HG03521 (cell line): ENCODE measurements around the gene RSPH6A.
"Not testable (repeated sequence)": the region's sequence is repeated elsewhere in the genome, so short reads cannot be mapped to it uniquely, and the experiment has no call there.

Experiments used
- ATAC-seq: cut with Tn5 transposase; IDR thresholded peaks from one replicate; pipeline ENCODE4 v1.9.1; 2021; ENCODE audit warnings: mild to moderate bottlenecking, moderate library complexity; ENCODE audit not compliant: unreplicated experiment

The RSPH6A gene

GRCh38 chr19:45767410-45767880 lies 47.7 kb downstream of the RSPH6A start:
- ATAC-seq: no peak

- no peak for ATAC-seq
These were observed 48.2 kb downstream of the RSPH6A start for GRCh38 chr19:45766869-45767346.

GRCh38 chr19:45766296-45766868 lies 48.7 kb downstream of the RSPH6A start:
- ATAC-seq: no peak

- no peak for ATAC-seq
These were observed 49.3 kb downstream of the RSPH6A start for GRCh38 chr19:45765702-45766295.

GRCh38 chr19:45764945-45765701 lies 50.0 kb downstream of the RSPH6A start:
- ATAC-seq: no peak

- ATAC-seq: no peak
These were observed 50.6 kb downstream of the RSPH6A start for GRCh38 chr19:45764475-45764874.

GRCh38 chr19:45763691-45764294 lies 51.3 kb downstream of the RSPH6A start:
- no peak for ATAC-seq

- no peak for ATAC-seq
These were observed 52.1 kb downstream of the RSPH6A start for GRCh38 chr19:45762870-45763631.

- ATAC-seq: no peak
These were observed 53.4 kb downstream of the RSPH6A start for GRCh38 chr19:45761714-45762113.

- no peak for ATAC-seq
These were observed 56.2 kb downstream of the RSPH6A start for GRCh38 chr19:45758921-45759320.

- no peak for ATAC-seq
These were observed 57.4 kb downstream of the RSPH6A start for GRCh38 chr19:45757695-45758094.

- no peak for ATAC-seq
These were observed 60.8 kb downstream of the RSPH6A start for GRCh38 chr19:45754323-45754722.

GRCh38 chr19:45753548-45753947 lies 61.6 kb downstream of the RSPH6A start:
- no peak for ATAC-seq

- no peak for ATAC-seq
These were observed 62.5 kb downstream of the RSPH6A start for GRCh38 chr19:45752639-45753038.

- not testable (repeated sequence) for ATAC-seq
These were observed 63.6 kb downstream of the RSPH6A start for GRCh38 chr19:45751483-45751882.

GRCh38 chr19:45747513-45747912 lies 67.6 kb downstream of the RSPH6A start:
- no peak for ATAC-seq

GRCh38 chr19:45746866-45747265 lies 68.2 kb downstream of the RSPH6A start:
- no peak for ATAC-seq
